Measurements from ENCODE around the gene PDE11A.
"Not testable (repeated sequence)": the region's sequence is repeated elsewhere in the genome, so short reads cannot be mapped to it uniquely, and the experiment has no call there.

Gene PDE11A

DNA sequence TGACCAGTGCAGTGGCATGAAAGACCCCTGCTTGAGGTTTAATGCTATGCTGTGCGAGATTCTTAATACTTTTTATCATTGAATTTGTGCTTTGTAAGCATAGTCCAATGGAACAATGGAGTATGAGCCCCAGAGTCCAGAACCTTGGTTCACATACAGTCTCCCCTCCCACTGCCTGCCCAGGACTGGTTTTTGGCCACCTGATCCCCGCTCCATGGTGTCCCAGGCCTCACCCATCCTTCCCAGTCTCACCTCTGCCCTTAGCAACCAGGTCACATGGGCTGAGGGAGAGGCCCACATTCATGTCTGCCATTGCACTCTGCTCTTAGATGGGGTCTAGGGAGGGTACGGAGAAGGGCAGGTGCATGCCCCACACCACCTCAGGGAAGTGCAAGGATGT lies 6.3 kb downstream of the PDE11A start:
- TF ChIP-seq, protein P1, sequence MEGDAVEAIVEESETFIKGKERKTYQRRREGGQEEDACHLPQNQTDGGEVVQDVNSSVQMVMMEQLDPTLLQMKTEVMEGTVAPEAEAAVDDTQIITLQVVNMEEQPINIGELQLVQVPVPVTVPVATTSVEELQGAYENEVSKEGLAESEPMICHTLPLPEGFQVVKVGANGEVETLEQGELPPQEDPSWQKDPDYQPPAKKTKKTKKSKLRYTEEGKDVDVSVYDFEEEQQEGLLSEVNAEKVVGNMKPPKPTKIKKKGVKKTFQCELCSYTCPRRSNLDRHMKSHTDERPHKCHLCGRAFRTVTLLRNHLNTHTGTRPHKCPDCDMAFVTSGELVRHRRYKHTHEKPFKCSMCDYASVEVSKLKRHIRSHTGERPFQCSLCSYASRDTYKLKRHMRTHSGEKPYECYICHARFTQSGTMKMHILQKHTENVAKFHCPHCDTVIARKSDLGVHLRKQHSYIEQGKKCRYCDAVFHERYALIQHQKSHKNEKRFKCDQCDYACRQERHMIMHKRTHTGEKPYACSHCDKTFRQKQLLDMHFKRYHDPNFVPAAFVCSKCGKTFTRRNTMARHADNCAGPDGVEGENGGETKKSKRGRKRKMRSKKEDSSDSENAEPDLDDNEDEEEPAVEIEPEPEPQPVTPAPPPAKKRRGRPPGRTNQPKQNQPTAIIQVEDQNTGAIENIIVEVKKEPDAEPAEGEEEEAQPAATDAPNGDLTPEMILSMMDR (IDR thresholded peaks at IDR 0.05): no peak
- TF ChIP-seq ZFX (IDR thresholded peaks at IDR 0.05; ENCODE audit: borderline replicate concordance): no peak
- H3K27ac ChIP-seq: no peak overlapping the region

DNA sequence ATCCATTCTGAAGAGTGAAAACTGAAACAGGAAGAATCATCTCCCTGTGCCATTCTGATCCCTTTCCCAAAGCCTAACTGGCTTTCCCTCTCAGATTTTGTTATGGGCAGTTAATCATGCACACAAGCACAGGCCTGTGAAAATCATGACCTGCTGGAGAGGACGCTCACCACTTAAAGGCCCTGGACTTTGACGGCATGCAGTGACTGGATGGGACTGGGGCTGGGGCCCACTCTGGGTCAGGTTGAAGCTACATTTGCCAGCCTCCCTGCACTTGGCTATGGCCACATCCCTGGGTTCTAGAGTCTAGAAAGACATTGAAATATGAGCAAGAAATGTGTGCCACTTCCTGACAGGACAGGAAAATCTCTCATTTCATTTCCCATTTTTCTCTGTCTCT lies 12.9 kb downstream of the PDE11A start:
- no peak overlapping the region for H3K27ac ChIP-seq
- TF ChIP-seq, protein P1 (IDR thresholded peaks at IDR 0.05): no peak
- no peak for TF ChIP-seq ZFX (IDR thresholded peaks at IDR 0.05; ENCODE audit: borderline replicate concordance)

DNA sequence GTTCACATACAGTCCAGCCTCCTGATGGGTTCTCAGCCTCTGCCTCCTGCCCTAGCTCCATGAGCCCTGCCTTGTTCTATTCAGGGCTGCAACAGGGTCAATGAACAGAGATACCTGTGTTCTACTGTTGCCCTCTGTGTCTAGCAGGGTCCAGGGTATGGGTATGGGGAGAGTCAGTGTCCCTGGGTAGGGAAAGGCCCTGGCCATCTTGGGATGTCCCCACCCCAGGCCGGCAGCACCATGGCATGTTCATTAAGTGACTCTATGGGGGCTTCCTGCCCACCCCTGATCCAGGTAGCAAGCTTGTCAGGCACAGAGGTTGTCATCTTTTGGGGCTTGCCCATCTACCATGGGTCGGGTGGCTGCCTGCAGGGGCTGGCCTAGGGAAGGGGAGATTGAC lies 13.5 kb downstream of the PDE11A start:
- TF ChIP-seq ZFX (IDR thresholded peaks at IDR 0.05; ENCODE audit: borderline replicate concordance): no peak
- TF ChIP-seq, protein P1 (IDR thresholded peaks at IDR 0.05): no peak

DNA sequence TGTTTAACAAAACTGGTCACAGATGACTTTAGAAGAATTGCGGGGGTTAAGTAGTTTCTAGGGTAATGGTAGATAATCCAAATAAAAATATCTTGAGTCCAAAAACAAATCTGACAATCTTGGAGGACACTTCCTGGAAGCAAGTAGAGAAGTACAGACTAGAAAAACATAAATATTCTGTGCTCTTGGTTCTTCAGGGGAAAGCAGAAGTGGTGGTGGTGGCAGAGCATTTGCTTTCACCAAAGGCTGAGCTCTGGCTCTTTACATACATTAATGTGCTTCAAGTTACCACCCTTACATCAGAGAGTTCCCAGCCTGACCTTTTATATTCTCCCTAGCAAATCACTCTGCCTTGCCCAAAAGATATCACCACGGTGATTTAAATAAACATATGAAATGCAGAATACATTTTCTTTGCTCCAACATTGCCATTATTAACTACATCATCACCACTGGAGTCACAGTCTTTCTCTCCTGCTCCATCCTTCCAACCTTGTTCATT lies 15.3 kb downstream of the PDE11A start:
- H3K27ac ChIP-seq: no peak overlapping the region
- TF ChIP-seq, protein P1 (IDR thresholded peaks at IDR 0.05): no peak
- no peak for TF ChIP-seq ZFX (IDR thresholded peaks at IDR 0.05; ENCODE audit: borderline replicate concordance)

More for the DNA sequence above, 13.5 kb downstream of the PDE11A start:
- no peak overlapping the region for H3K27ac ChIP-seq

DNA sequence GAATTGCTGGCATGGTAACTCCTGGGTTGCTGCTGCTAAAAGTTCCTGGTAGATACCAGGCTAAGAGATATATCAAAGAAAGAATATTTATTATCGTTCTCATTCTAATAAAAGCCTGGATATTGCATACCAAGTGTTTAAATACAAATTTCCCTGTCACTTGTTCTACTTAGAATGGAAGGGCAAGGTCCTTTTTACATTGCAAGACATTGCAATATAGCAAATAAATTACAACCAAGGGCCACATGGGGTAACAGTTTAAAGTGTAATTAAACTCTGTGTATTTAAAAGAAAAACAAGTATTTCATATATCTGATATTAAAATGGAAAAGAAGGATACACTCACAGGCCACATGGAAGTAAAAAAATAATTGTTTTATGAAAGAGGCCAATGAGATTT lies 16.2 kb downstream of the PDE11A start:
- no peak for TF ChIP-seq ZFX (IDR thresholded peaks at IDR 0.05; ENCODE audit: borderline replicate concordance)
- TF ChIP-seq, protein P1 (IDR thresholded peaks at IDR 0.05): no peak
- no peak overlapping the region for H3K27ac ChIP-seq

DNA sequence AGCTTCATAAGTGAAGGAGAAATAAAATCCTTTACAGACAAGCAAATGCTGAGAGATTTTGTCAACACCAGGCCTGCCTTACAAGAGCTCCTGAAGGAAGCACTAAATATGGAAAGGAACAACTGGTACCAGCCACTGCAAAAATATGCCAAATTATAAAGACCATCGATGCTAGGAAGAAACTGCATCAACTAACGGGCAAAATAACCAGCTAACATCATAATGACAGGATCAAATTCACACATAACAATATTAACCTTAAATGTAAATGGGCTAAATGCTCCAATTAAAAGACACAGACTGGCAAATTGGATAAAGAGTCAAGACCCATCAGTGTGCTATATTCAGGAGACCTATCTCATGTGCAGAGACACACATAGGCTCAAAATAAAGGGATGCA lies 21.3 kb downstream of the PDE11A start:
- H3K27ac ChIP-seq: not testable (repeated sequence)

DNA sequence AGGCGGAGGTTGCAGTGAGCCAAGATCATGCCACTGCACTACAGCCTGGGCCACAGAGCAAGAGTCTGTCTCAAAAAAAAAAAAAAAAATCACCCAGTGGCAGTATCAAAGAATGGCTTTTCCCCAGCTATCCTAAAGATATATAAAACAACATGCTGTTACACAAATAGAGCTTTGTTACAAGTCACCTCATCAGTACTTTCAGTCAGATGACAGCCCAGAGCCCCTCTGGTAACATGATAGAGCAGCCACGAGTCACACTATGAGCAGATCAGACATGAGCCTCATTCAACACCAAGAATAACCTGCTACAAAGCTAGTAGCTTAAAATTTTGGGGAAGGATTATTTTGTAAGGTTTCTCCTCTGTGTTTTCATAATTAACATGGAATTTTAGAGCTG lies 25.2 kb downstream of the PDE11A start:
- no peak for TF ChIP-seq ZFX (IDR thresholded peaks at IDR 0.05; ENCODE audit: borderline replicate concordance)
- TF ChIP-seq, protein P1 (IDR thresholded peaks at IDR 0.05): no peak
- no peak overlapping the region for H3K27ac ChIP-seq

DNA sequence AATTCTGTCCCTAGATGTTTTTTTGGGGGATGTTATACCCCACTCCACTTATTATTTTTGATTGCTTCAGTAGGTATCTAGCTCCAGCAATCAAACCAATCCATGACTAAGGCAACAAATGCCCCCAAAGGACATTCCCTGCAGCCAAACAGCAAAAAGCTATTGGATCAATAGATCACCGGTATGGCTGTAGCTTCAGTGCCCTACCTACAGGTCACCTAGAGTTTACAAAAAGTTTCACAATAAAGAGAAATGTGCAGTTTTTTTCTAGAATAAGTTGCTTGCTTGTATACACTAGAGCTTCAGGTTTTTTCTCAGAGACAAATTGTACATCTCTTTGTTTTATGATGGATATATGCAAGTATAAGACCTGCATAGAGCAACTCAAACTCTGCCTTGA lies 27.7 kb downstream of the PDE11A start:
- TF ChIP-seq, protein P1 (IDR thresholded peaks at IDR 0.05): no peak
- no peak for TF ChIP-seq ZFX (IDR thresholded peaks at IDR 0.05; ENCODE audit: borderline replicate concordance)
- no peak overlapping the region for H3K27ac ChIP-seq
